COLO668 (cell line): ENCODE results near the gene TPK1.
A peak's percentile ranks its signal among the peaks of the same experiment; 100 is the strongest.
"Not testable (repeated sequence)": the region's sequence is repeated elsewhere in the genome, so short reads cannot be mapped to it uniquely, and the experiment has no call there.

Experiments
- DNase-seq: peaks from one replicate; lab custom pipeline; 2025; ENCODE audit not compliant: unreplicated experiment; lab: John Stamatoyannopoulos, UW

Gene TPK1

DNA sequence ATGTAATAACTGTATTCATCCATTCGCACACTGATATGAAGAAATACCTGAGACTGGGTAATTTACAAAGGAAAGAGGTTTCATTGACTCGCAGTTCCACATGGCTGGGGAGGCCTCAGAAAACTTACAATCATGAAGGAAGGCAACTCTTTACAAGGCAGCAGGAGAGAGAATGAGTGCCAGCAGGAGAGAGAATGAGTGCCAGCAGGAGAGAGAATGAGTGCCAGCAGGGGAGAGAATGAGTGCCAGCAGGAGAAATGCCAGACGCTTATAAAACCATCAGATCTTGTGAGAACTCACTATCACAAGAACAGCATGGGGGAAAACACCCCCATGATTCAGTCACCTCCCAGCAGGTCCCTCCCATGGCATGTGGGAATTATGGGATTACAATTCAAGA lies 58.0 kb downstream of the TPK1 start:
- DNase-seq = not testable (repeated sequence)

- DNase-seq = no peak
These were observed 58.6 kb downstream of the TPK1 start for GRCh38 chr7:144777005-144777839.

DNA sequence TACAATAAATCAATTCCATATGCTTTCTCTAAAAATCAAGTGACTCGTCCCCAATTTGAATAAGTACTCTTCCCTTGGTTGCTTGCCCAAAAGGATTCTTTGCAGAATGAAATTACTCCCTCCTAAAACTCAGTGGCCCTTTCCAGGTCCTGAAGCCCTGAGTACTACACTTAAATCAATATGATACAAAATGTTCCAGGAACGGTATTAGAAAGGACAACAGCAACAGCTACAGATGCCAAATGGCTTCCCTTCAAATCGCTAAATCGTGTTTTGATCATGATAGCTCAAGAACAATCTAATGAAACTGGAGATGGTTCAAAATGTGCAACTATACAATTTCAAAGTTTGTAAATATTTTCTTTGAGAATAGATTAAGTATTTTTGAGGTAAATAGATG lies 59.4 kb downstream of the TPK1 start:
- no peak for DNase-seq

GRCh38 chr7:144775749-144776148 lies 60.1 kb downstream of the TPK1 start:
- DNase-seq = no peak

- DNase-seq = no peak
These were observed 63.9 kb downstream of the TPK1 start for GRCh38 chr7:144771927-144772326.

GRCh38 chr7:144771174-144771573 lies 64.7 kb downstream of the TPK1 start:
- no peak for DNase-seq

DNA sequence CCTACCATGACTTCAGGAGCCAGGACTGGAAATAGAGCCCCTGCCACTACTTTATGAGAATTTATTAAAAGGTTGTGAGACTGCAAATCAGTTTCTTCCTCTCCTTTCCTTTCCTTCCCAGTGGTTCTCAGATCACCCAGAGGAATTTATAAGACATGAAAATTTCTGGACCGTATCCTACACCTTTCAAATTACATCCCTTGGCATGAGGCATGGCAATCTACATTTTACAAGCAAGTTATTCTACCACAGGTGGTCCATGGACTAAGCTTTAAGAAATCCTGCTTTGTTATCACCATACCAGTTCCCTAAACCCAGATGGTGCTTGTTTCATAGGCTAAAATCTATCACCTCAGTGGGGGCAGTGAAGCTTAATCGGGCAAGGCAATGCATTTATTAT lies 66.5 kb downstream of the TPK1 start:
- DNase-seq = no peak

- DNase-seq = no peak
These were observed 67.2 kb downstream of the TPK1 start for GRCh38 chr7:144768633-144769032.

GRCh38 chr7:144763291-144763690 lies 72.6 kb downstream of the TPK1 start:
- DNase-seq = no peak

DNA sequence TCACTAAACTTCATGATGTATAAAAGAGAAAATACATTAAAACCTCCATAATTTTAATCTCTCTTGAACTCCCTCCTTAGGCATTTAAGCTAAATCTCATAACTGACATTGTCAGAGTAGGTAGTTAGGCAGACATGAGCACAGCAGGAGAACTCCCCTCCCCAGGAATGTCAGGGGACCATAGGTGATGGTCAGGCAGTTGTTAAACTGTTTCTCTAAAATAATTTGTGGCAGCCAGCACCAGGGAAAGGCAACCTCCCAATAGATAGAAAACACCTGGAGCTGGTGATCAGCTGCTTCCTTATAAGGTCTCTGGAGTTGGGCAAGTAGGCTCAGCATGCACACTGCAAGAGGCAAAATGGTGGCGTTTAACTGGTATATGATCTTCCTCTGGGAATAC lies 73.0 kb downstream of the TPK1 start:
- DNase-seq = no peak

- DNase-seq = no peak
These were observed 74.4 kb downstream of the TPK1 start for GRCh38 chr7:144761493-144761892.

GRCh38 chr7:144759653-144760052 lies 76.2 kb downstream of the TPK1 start:
- DNase-seq = no peak

- no peak for DNase-seq
These were observed 87.9 kb downstream of the TPK1 start for GRCh38 chr7:144747936-144748335.

DNA sequence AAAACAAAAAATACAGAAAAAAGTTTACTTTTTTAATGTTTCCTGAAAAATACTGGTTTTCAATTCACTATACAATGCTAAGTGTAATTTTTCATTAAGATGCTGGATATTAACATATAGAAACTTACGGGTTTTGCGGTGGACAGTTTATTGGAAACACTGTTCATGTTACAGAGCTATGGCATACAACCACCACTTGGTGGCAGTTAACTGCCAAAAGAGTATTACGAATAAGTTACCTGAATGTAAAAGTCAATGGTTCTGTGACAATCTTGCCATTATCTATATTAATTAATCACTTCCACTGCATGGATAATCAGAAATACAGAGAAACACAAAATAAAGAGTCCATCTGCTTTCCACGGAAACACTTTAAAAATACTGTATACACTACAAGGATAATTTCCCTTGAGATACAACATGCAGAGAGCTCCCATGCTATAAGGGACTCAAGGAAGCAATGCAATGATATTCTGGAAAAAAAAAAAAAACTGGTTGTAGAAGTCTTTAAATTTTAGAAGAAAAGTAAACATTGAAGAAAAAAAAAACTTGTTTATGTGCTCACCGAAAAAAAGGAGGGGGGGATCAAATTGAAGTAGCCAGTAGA lies 97.0 kb downstream of the TPK1 start:
- DNase-seq = peak; percentile 2

GRCh38 chr7:144738146-144738545 lies 97.7 kb downstream of the TPK1 start:
- no peak for DNase-seq

DNA sequence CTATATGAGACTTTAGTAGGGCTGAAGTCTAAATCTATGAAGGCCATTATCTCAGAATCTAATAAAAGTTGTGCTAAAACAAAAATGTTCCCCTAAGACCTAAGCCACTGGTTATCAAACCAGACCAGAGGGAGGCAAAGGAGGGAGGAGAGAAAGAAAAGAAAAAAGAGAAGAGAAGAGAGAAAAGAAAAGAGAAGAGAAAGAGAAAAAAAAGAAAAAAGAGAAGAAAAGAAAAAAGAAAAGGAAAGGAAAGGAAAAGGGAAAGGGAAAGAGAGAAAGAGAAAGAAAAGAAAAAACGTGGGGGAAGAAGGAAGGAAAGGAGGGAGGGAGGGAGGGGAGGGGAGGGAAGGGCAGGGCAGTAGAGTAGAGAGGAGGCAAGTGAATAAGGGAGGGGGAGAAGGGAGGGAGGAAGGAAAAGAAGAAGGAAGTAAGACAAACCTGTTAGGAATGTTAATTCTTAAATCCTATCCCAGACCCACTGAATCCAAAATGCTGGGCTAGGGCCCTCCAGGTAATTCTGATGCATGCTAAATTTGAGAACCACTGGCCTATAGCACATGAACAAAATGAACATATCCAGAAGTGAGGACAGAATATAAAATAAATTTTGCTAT lies 98.9 kb downstream of the TPK1 start:
- no peak for DNase-seq

DNA sequence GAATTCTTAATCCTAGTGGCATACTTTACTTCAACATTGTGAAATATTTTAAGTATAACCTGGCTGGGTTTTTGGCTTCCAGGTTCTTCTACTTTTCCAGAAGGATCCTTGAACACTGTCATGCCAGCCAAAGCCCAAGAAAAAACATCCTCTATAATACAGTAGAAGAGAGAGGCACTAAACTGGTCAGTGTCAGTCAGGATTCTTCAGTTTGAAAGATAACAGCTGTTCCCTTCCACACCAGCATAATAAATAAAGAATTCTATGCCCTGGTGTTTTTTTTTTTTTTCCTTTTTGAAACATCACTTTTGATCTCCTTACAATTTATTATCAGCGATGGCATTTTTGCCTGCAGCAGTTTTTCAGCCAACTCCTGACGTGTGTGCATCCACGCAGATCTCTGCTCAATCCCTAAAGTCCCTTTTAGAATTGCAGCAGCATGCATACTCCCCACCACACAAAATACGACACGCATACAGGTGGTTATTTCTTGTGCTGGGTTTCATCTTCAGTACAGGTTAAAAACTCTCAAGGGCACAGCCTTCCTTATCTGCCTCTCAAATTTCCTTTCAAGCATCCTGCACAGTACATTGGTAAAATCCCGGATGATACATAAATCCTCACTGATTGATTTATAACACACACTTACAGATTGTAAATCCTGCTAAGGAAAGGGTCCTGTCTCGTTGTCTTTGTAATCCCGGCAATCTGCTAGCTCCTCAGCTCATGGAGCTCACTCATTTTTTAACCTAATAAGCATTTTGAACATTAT lies 100.2 kb downstream of the TPK1 start:
- DNase-seq = no peak

DNA sequence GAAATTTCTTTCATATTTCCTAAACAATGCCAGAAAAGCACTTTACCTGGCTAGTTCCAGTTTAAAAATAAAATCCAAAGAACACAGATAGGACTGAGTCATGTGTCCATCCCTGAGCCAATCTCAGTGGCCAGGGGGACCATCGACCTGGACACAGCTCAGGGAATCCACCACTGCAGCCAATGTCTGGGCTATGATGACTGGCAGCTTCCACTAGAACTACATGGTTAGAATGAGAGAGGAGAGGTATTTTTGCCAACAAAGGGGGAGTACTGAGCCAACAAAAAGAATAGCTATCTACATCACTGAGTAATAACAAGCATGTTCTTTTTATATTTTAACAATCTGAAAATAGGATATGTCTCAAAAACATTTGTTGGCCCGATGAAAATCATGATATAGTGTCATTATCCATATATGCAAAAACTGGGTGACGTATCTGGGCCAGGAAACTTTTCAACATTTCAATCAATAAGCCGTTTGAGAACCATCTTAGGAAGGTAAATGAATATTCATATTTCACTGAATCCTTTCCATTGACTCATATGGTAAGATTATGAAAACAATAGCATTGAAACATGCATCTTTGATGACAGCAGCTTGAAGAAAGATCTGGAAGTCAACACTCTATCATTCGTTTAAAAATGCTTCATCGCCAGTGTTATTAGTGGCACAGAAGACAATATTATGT lies 104.0 kb downstream of the TPK1 start:
- no peak for DNase-seq

DNA sequence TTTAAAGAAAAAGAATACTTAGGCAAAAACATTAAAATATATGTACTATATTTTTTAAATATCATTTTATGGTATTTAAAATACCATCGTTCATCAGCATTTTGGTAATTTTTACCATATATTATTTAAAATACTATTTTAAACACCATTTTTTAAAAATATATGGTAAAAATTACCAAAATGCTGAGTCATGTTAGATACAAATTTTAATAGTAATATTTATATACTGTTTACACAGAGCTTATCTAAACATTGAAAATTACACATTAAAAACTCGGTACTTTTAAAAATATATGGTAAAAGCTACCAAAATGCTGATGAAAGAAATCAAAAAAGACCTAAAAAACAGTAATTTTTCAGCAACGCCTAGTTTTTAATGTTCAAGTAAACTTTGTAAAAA lies 105.6 kb downstream of the TPK1 start:
- no peak for DNase-seq

DNA sequence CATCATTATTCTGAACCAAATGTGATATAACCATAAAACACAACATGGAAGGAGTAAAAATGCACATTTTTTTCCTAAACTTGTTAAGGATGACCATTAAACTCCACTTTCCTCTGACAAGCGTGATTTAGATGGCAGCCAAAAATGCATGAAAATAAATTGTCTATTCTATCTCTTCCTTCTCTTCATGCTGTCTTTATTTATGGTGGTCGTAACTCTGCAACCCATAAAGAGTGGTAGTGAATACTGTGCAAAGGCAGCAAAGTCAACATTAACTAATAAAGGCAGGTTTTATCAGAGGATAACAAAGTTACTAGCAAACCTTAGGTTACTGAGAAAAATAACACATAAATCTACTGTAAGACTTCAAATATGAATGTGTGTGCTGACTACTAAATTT lies 106.6 kb downstream of the TPK1 start:
- no peak for DNase-seq

DNA sequence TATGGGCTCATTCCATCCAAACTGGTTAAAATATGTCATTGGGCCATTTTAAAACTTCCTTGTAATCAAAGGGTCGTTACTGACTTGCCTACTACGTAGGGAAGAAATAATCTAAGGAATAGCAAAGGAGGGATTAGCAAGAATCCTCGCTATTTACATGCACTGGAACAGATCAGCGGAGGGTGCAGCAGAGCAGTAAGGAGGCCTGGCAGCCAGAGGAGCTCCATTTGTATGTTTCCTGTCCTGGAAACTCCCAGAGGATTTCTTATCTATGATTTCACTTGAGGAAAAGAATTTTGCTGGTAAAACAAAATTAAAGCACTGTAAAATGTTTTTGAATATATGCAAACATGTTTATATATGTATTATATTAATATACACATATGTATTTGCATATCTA lies 107.3 kb downstream of the TPK1 start:
- DNase-seq = no peak
